ENCODE measurements around the gene UBR3.

Gene UBR3

GRCh38 chr2:169980001-169980400 lies 152.7 kb downstream of the UBR3 start:
- no peak overlapping the region for H3K27ac ChIP-seq (ENCODE audit: low read length)
- H3K27me3 ChIP-seq (ENCODE audit: low read depth, low read length): no peaks in the 10 kb centered on the region
- no peaks in the 10 kb centered on the region for H3K79me2 ChIP-seq (ENCODE audit: low read length)
- peaks cover 11% of the 10 kb centered on the region for H3K4me1 ChIP-seq (ENCODE audit: low read length)
- H3K36me3 ChIP-seq (replicated peaks; ENCODE audit: low read depth, low read length): peaks cover 13% of the 10 kb centered on the region
- H4K20me1 ChIP-seq (ENCODE audit: insufficient read depth, low read length): no peaks in the 10 kb centered on the region
- TF ChIP-seq EZH2phosphoT487 (IDR thresholded peaks at IDR 0.05; ENCODE audit: low read depth): no peak
- H3K9ac ChIP-seq (ENCODE audit: low read length): no peak overlapping the region
- no peak overlapping the region for H3K4me3 ChIP-seq (ENCODE audit: low read length)
- no peak overlapping the region for H2AFZ ChIP-seq (ENCODE audit: low read depth, low read length)
- H3K9me3 ChIP-seq (ENCODE audit: insufficient read depth, low read length): peaks cover 11% of the 10 kb centered on the region; the same call in 1 of the 2 replicates
- H3K4me2 ChIP-seq (ENCODE audit: low read length): no peak overlapping the region

GRCh38 chr2:169980643-169981042 lies 153.4 kb downstream of the UBR3 start:
- Histone ChIP-seq H4K20me1 (ENCODE audit: insufficient read depth, low read length) (no peaks in the 10 kb centered on the region), H3K4me2 (ENCODE audit: low read length) (peak overlapping the region; percentile 27; the same call in 1 of the 2 replicates), H3K9ac (ENCODE audit: low read length) (no peak overlapping the region), H3K36me3 (replicated peaks; ENCODE audit: low read depth, low read length) (peaks cover 13% of the 10 kb centered on the region), H3K79me2 (ENCODE audit: low read length) (no peaks in the 10 kb centered on the region), H3K4me3 (ENCODE audit: low read length) (no peak overlapping the region), H3K27me3 (ENCODE audit: low read depth, low read length) (no peaks in the 10 kb centered on the region), H3K4me1 (ENCODE audit: low read length) (peaks cover 11% of the 10 kb centered on the region), H3K27ac (ENCODE audit: low read length) (no peak overlapping the region), H2AFZ (ENCODE audit: low read depth, low read length) (no peak overlapping the region), H3K9me3 (ENCODE audit: insufficient read depth, low read length) (peaks cover 11% of the 10 kb centered on the region; the same call in 1 of the 2 replicates)
- TF ChIP-seq CTCF (IDR thresholded peaks at IDR 0.05; ENCODE audit: low read depth, low read length) (no peak), EZH2phosphoT487 (IDR thresholded peaks at IDR 0.05; ENCODE audit: low read depth) (no peak)

GRCh38 chr2:169982929-169983328 lies 155.7 kb downstream of the UBR3 start:
- Histone ChIP-seq H3K79me2 (ENCODE audit: low read length) (no peaks in the 10 kb centered on the region), H2AFZ (ENCODE audit: low read depth, low read length) (no peak overlapping the region), H3K9ac (ENCODE audit: low read length) (no peak overlapping the region), H4K20me1 (ENCODE audit: insufficient read depth, low read length) (no peaks in the 10 kb centered on the region), H3K36me3 (replicated peaks; ENCODE audit: low read depth, low read length) (no peaks in the 10 kb centered on the region), H3K27me3 (ENCODE audit: low read depth, low read length) (no peaks in the 10 kb centered on the region), H3K4me3 (ENCODE audit: low read length) (no peak overlapping the region), H3K4me2 (ENCODE audit: low read length) (no peak overlapping the region), H3K4me1 (ENCODE audit: low read length) (peaks cover 11% of the 10 kb centered on the region), H3K27ac (ENCODE audit: low read length) (no peak overlapping the region), H3K9me3 (ENCODE audit: insufficient read depth, low read length) (no peaks in the 10 kb centered on the region)
- TF ChIP-seq CTCF (IDR thresholded peaks at IDR 0.05; ENCODE audit: low read depth, low read length): no peak
- TF ChIP-seq EZH2phosphoT487 (IDR thresholded peaks at IDR 0.05; ENCODE audit: low read depth): no peak

GRCh38 chr2:169983506-169983905 lies 156.3 kb downstream of the UBR3 start:
- no peaks in the 10 kb centered on the region for H3K27me3 ChIP-seq (ENCODE audit: low read depth, low read length)
- H3K36me3 ChIP-seq (replicated peaks; ENCODE audit: low read depth, low read length): no peaks in the 10 kb centered on the region
- no peak for TF ChIP-seq EZH2phosphoT487 (IDR thresholded peaks at IDR 0.05; ENCODE audit: low read depth)
- no peak for TF ChIP-seq CTCF (IDR thresholded peaks at IDR 0.05; ENCODE audit: low read depth, low read length)
- H3K4me3 ChIP-seq (ENCODE audit: low read length): no peak overlapping the region
- H3K4me2 ChIP-seq (ENCODE audit: low read length): no peak overlapping the region
- H3K27ac ChIP-seq (ENCODE audit: low read length): no peak overlapping the region
- peaks cover 11% of the 10 kb centered on the region for H3K4me1 ChIP-seq (ENCODE audit: low read length)
- no peaks in the 10 kb centered on the region for H4K20me1 ChIP-seq (ENCODE audit: insufficient read depth, low read length)
- no peaks in the 10 kb centered on the region for H3K9me3 ChIP-seq (ENCODE audit: insufficient read depth, low read length)
- H2AFZ ChIP-seq (ENCODE audit: low read depth, low read length): no peak overlapping the region
- no peak overlapping the region for H3K9ac ChIP-seq (ENCODE audit: low read length)
- H3K79me2 ChIP-seq (ENCODE audit: low read length): no peaks in the 10 kb centered on the region

GRCh38 chr2:169984145-169984544 lies 156.9 kb downstream of the UBR3 start:
- TF ChIP-seq EZH2phosphoT487 (IDR thresholded peaks at IDR 0.05; ENCODE audit: low read depth): no peak
- TF ChIP-seq CTCF (IDR thresholded peaks at IDR 0.05; ENCODE audit: low read depth, low read length): no peak
- Histone ChIP-seq H3K79me2 (ENCODE audit: low read length) (no peaks in the 10 kb centered on the region), H3K4me1 (ENCODE audit: low read length) (peaks cover 11% of the 10 kb centered on the region)

More at GRCh38 chr2:169984145-169984544, 156.9 kb downstream of the UBR3 start:
- no peaks in the 10 kb centered on the region for H3K36me3 ChIP-seq (replicated peaks; ENCODE audit: low read depth, low read length)
- H3K27me3 ChIP-seq (ENCODE audit: low read depth, low read length): no peaks in the 10 kb centered on the region
- no peak overlapping the region for H2AFZ ChIP-seq (ENCODE audit: low read depth, low read length)
- no peaks in the 10 kb centered on the region for H3K9me3 ChIP-seq (ENCODE audit: insufficient read depth, low read length)
- no peak overlapping the region for H3K9ac ChIP-seq (ENCODE audit: low read length)
- no peak overlapping the region for H3K4me2 ChIP-seq (ENCODE audit: low read length)
- no peaks in the 10 kb centered on the region for H4K20me1 ChIP-seq (ENCODE audit: insufficient read depth, low read length)
- no peak overlapping the region for H3K27ac ChIP-seq (ENCODE audit: low read length)
- H3K4me3 ChIP-seq (ENCODE audit: low read length): no peak overlapping the region

All from OCI-LY3 (cell line).